Endodermal cell (in vitro differentiated cells): ENCODE results near the gene NOTCH2. TPM values are rescaled to one million over a fixed set of nuclear protein-coding genes. Genes with fewer than 3 reads are reported as not detected.
A peak's percentile ranks its signal among the peaks of the same experiment; 100 is the strongest.

ENCODE experiments used
- DNase-seq: peaks from one replicate; pipeline ENCODE4 v3.0.0-alpha.2; 2017
- H3K27ac ChIP-seq: 2 replicates; pipeline ENCODE4 v1.5.1; 2013; ENCODE audit warnings: mild to moderate bottlenecking, low read depth, low read length, moderate library complexity
- H3K27me3 ChIP-seq: 2 replicates; pipeline ENCODE4 v1.6.1; 2013; ENCODE audit warnings: mild to moderate bottlenecking, low read length, moderate library complexity; ENCODE audit not compliant: insufficient read depth, control insufficient read depth, poor library complexity, severe bottlenecking
- H3K36me3 ChIP-seq: 2 replicates; pipeline ENCODE4 v1.7.0; 2013; ENCODE audit warnings: mild to moderate bottlenecking, low read length, moderate library complexity; ENCODE audit not compliant: control insufficient read depth, insufficient read depth
- H3K4me1 ChIP-seq: one replicate; pipeline ENCODE4 v1.7.0; 2013; ENCODE audit warnings: low read length; ENCODE audit not compliant: control insufficient read depth, insufficient read depth
- H3K4me3 ChIP-seq: 2 replicates; pipeline ENCODE4 v1.5.1; 2013; ENCODE audit warnings: mild to moderate bottlenecking, low read length, moderate library complexity
- H3K9ac ChIP-seq: 2 replicates; pipeline ENCODE4 v1.6.1; 2013; ENCODE audit warnings: mild to moderate bottlenecking, low read length, moderate library complexity; ENCODE audit not compliant: poor library complexity, severe bottlenecking; ENCODE audit errors: extremely low read depth
- H3K9me3 ChIP-seq: 2 replicates; pipeline ENCODE4 v1.6.1; 2013; ENCODE audit warnings: mild to moderate bottlenecking, low read length, moderate library complexity; ENCODE audit not compliant: control insufficient read depth
- H3K27ac Mint-ChIP-seq: 2 replicates; pipeline ENCODE4 v1.8.0; 2020; ENCODE audit warnings: mixed read lengths
- H3K27me3 Mint-ChIP-seq: 2 replicates; pipeline ENCODE4 v1.8.0; 2021; ENCODE audit warnings: mild to moderate bottlenecking, mixed read lengths; ENCODE audit not compliant: insufficient read depth
- H3K36me3 Mint-ChIP-seq: 2 replicates; pipeline ENCODE4 v1.8.0; 2020; ENCODE audit warnings: low read depth, mixed read lengths
- H3K4me1 Mint-ChIP-seq: 2 replicates; pipeline ENCODE4 v1.8.0; 2020; ENCODE audit warnings: mixed read lengths
- H3K4me3 Mint-ChIP-seq: 2 replicates; pipeline ENCODE4 v1.8.0; 2020; ENCODE audit warnings: mild to moderate bottlenecking, moderate library complexity, mixed read lengths
- H3K9me3 Mint-ChIP-seq: 2 replicates; pipeline ENCODE4 v1.8.0; 2020; ENCODE audit warnings: mild to moderate bottlenecking, mixed read lengths
- CTCF ChIP-seq: fragments of 200-600 bp; sonication (generic); conservative IDR thresholded peaks from 2 replicates; pipeline ENCODE4 v1.5.0; 2021; ENCODE audit warnings: antibody characterized with exemption, mild to moderate bottlenecking
- WGBS, 2 experiments: methylation state at CpG; one replicate each; pipeline versions ENCODE4 v1.1.5 to v1.1.7; 2013; ENCODE audit warnings: missing lambda C conversion rate in 2 of 2, mixed read lengths in 1 of 2; ENCODE audit not compliant: insufficient coverage in 1 of 2, insufficient read length in 1 of 2; 5-methylcytosine and 5-hydroxymethylcytosine counted together
- total RNA-seq, 2 donors: library from RNA; stranded (reverse); fragmentation: NEBNext Ultra II Directional in 1 of 2; extraction: Animal tissue kit (Norgen Biotek cat#: 25700) in 1 of 2; gene quantifications; 2 replicates in 1 of 2; 3 replicates in 1 of 2; pipeline ENCODE4 v1.2.1, GENCODE V29; 2021

Gene NOTCH2
- total RNA-seq, 2 donors from 2014 or later = 79.0 to 88.3 TPM

GRCh38 chr1:119926553-119926952 lies 142.9 kb downstream of the NOTCH2 start:
- H3K4me3 ChIP-seq = no peak overlapping the region
- no peak overlapping the region for H3K9ac ChIP-seq
- no peaks in the 10 kb centered on the region for H3K4me1 ChIP-seq
- Mint-ChIP-seq H3K9me3 (no peaks in the 10 kb centered on the region), H3K36me3 (peaks cover 54% of the 10 kb centered on the region), H3K27ac (no peak overlapping the region), H3K4me1 (no peaks in the 10 kb centered on the region), H3K4me3 (no peak overlapping the region), H3K27me3 (no peaks in the 10 kb centered on the region)
- no peak for TF ChIP-seq CTCF
- DNase-seq = no peak
- H3K27me3 ChIP-seq = no peaks in the 10 kb centered on the region
- H3K36me3 ChIP-seq = peaks cover 70% of the 10 kb centered on the region
- no peak overlapping the region for H3K27ac ChIP-seq
- no peaks in the 10 kb centered on the region for H3K9me3 ChIP-seq
- WGBS, 2 experiments = 91% methylated on average over 3 of the region's 3 CpGs; no CpG with 5 or more reads in 1 of the 2 experiments

GRCh38 chr1:119924948-119925898 lies 144.2 kb downstream of the NOTCH2 start:
- Mint-ChIP-seq H3K36me3 (peaks cover 56% of the 10 kb centered on the region), H3K27me3 (no peaks in the 10 kb centered on the region), H3K4me3 (no peak overlapping the region), H3K4me1 (peaks cover 5% of the 10 kb centered on the region), H3K9me3 (no peaks in the 10 kb centered on the region), H3K27ac (no peak overlapping the region)
- TF ChIP-seq CTCF = no peak
- H3K4me3 ChIP-seq = no peak overlapping the region
- no peak overlapping the region for H3K9ac ChIP-seq
- peaks cover 77% of the 10 kb centered on the region for H3K36me3 ChIP-seq
- no peak overlapping the region for H3K27ac ChIP-seq
- 94 to 96% methylated on average over 11 to 19 of the region's 19 CpGs for WGBS, 2 experiments
- no peaks in the 10 kb centered on the region for H3K27me3 ChIP-seq
- H3K4me1 ChIP-seq = peaks cover 7% of the 10 kb centered on the region
- DNase-seq = no peak
- H3K9me3 ChIP-seq = no peaks in the 10 kb centered on the region

DNA sequence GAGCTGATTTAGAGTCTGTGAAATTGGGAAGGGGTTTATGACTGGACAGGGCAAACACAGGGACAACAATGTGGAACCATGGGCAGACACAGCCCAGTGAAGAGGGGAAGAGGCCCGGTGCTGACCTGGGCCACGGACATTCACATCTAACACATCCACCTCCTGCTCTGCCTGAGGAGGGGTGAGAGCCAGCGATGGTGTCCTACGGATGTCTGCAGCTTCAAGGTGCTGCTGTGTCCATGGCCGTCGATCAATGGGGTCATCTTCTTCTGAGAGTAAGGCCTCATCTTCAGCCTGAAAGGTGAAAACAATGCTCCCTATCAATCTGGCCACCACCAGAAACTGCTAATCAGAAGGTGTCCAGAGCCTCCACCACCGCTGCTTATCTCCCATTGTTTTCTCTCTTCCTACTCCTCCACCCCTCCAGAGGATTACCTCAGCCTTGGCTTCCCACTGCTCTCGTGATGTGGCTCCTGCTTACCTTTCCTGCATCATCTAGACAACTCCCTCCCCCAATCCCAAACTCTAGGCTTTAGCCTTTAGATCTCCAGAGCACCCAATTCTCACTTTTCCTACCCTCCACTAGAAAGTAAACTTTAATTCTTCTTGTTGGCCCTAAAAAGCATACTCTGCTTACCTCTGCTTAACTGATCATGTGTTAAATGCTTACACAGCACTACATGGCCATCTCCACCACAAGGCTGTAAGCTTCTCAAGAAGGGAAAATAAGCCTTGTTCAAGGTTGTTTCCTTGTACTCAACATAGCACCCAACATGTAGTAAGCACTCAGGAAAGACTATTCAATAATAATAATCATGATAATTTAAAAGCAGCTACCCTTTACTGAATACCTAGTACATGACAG lies 149.1 kb downstream of the NOTCH2 start:
- H3K9me3 Mint-ChIP-seq = no peaks in the 10 kb centered on the region
- TF ChIP-seq CTCF = no peak
- Histone ChIP-seq H3K27me3 (no peaks in the 10 kb centered on the region), H3K4me1 (peaks cover 11% of the 10 kb centered on the region), H3K9me3 (no peaks in the 10 kb centered on the region), H3K36me3 (peaks cover 88% of the 10 kb centered on the region), H3K4me3 (peak overlapping the region; percentile 38), H3K9ac (peak overlapping the region; percentile 20), H3K27ac (no peak overlapping the region)
- H3K27ac Mint-ChIP-seq = peak overlapping the region; percentile 96
- 72 to 74% methylated on average over 5 to 8 of the region's 8 CpGs for WGBS, 2 experiments
- peak; percentile 77 for DNase-seq
- H3K4me3 Mint-ChIP-seq = no peak overlapping the region
- H3K4me1 Mint-ChIP-seq = peaks cover 10% of the 10 kb centered on the region
- H3K36me3 Mint-ChIP-seq = peaks cover 84% of the 10 kb centered on the region
- H3K27me3 Mint-ChIP-seq = no peaks in the 10 kb centered on the region
